22Rv1 (cell line): ENCODE data around the gene KIF6.

Source experiments
- H3K27ac ChIP-seq: fragments of 450-650 bp; 2 replicates; pipeline ENCODE4 v1.5.1; 2017
- ZFX ChIP-seq: fragments of 450-650 bp; IDR thresholded peaks from 2 replicates; pipeline ENCODE4 v1.6.1; 2017; ENCODE audit warnings: antibody characterized with exemption, borderline replicate concordance
- TF ChIP-seq, protein P1 (sequence below): fragments of 450-650 bp; IDR thresholded peaks from 2 replicates; pipeline ENCODE4 v1.5.1; 2017; ENCODE audit warnings: mild to moderate bottlenecking

KIF6 gene

DNA sequence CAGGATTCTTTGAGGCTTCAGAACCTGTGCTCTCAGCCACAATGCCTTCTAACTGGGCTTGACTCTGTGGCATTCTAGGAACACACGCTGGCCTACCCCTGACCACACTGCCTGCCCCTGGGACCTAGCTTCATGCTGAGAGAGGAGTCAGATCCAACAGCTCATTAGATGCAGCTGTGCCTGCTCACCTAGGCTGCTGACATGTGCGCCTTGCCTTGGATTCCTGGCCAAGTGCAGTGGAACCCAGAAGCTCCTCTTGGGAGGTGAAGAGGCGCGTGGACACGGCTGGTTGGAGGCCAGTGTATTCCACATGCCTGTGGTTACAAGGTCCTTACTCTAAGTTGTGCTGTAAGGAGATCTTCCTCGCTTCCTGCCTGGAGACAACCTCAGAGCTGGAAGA is 378.0 kb downstream of the KIF6 start:
- no peak overlapping the region for H3K27ac ChIP-seq
- TF ChIP-seq, protein P1, sequence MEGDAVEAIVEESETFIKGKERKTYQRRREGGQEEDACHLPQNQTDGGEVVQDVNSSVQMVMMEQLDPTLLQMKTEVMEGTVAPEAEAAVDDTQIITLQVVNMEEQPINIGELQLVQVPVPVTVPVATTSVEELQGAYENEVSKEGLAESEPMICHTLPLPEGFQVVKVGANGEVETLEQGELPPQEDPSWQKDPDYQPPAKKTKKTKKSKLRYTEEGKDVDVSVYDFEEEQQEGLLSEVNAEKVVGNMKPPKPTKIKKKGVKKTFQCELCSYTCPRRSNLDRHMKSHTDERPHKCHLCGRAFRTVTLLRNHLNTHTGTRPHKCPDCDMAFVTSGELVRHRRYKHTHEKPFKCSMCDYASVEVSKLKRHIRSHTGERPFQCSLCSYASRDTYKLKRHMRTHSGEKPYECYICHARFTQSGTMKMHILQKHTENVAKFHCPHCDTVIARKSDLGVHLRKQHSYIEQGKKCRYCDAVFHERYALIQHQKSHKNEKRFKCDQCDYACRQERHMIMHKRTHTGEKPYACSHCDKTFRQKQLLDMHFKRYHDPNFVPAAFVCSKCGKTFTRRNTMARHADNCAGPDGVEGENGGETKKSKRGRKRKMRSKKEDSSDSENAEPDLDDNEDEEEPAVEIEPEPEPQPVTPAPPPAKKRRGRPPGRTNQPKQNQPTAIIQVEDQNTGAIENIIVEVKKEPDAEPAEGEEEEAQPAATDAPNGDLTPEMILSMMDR, result no peak

DNA sequence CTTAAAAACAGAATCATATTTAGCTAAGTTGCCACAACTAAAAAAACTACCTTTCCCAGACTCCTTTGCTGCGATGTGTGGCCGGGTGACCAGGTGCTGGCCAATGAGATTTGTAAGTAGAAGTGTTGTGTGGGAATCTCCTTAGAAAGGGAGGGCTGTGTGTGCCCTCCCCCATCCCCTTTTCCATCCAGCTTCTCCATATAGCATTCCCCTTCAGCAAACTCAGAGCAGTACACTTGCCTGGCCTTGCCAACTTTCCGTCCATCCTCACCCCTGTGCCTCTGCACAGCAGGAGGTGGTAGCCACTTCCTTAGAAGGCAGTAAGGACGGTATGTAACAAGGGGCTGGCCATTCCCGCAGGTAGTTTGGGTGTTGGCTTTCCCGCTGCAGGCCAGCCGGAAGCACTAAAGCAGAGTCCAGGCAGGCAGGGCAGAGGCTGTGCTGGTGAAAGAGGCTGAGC is 380.4 kb downstream of the KIF6 start:
- TF ChIP-seq ZFX, result no peak
- TF ChIP-seq, protein P1, result no peak
- H3K27ac ChIP-seq, result no peak overlapping the region

DNA sequence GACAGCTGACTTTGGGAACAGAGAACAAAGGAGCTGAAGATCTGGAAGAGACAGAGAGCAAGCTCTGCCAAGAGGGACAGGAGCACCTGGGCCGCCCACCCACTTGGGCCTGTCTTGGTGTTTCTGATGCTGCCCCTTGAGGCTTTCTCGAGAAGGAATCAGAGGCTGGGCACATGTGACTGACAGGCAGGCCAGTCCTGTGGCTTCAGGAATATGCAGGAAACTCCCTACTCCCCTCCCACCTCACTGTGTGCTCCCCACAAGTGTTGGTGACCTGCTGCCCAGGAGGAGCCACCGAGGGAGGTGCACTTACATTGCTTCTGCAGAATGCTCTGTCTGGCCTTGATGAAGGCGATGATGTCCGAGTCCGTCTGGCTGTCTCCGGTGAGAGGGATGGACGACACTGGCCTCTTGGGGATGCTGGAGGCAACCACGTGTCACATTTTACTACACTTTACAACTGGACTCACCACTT is 381.8 kb downstream of the KIF6 start:
- TF ChIP-seq, protein P1, result no peak
- no peak for TF ChIP-seq ZFX
- H3K27ac ChIP-seq, result no peak overlapping the region

DNA sequence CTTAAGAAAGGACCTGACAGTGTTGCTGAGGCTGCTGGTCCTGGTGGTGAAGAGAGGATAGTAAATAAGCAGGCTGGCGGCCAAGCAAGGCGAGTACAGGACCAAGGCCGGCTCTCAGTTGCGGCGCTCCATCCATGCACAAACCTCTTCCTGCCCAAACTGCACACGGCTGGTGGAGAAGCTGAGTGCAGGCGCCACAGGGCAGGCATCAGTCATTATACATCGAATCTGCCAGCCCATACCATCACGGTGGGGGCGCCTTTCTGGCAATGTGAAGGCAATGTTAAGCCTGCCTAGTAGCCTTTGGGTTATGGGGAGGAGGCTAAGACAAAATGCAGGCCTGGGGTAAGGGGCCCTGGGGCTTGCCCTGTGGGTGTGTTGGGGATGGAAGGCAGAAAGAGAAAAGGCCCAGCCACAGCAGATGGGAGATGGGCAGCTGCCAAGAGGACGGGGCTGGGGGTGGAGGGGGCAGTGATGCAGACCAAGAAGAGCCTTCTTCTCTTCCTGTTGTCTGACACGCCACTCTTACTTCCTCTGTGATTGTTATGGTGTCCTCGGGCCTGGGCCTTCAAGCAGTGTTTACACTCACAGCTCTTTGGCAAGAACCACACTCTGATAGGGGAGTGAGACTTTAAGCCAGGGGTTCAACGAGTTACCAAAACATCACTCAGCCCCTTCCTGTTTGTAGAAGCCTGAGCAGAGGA is 382.4 kb downstream of the KIF6 start:
- no peak overlapping the region for H3K27ac ChIP-seq
- no peak for TF ChIP-seq ZFX
- TF ChIP-seq, protein P1, result no peak

DNA sequence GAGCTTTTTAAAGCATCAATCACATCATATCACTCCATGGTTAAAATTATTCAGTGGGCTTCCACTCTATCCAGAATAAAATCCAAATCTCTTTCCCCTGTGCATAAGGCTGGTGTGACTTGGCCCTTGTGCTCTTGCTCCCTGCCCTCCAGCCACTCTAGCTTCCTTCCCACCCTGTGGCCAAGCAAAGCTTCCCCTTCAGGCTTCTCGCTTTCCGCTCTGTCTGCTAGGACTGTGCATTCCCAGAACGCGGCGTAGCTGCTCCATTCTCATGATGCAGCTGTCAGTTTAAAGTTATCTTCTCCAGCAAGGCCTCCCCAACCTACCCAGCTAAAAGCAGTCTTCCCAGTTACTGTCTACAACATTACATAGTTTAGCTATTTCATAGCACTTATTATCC is 383.3 kb downstream of the KIF6 start:
- TF ChIP-seq, protein P1, result no peak
- no peak for TF ChIP-seq ZFX
- H3K27ac ChIP-seq, result no peak overlapping the region

DNA sequence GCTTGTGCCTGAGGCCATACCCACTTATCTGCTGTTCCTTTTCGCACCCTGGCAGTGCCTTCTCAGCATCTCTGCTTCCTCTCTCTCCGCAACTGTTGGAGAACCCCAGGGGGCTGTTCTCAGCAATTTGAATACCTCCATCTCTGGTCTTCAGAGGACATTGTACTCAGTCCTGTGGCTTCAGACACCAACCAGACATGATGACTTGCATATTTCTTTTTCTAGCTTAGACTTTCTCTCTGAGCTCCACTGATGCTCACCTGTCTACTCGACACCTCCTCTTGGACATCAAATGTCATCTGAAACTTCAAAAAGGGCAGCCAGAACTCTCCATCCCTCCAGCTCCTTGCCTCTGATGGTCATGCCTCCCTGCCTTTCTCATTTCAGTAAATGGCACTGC is 383.9 kb downstream of the KIF6 start:
- no peak overlapping the region for H3K27ac ChIP-seq
- TF ChIP-seq ZFX, result no peak
- TF ChIP-seq, protein P1, result no peak

DNA sequence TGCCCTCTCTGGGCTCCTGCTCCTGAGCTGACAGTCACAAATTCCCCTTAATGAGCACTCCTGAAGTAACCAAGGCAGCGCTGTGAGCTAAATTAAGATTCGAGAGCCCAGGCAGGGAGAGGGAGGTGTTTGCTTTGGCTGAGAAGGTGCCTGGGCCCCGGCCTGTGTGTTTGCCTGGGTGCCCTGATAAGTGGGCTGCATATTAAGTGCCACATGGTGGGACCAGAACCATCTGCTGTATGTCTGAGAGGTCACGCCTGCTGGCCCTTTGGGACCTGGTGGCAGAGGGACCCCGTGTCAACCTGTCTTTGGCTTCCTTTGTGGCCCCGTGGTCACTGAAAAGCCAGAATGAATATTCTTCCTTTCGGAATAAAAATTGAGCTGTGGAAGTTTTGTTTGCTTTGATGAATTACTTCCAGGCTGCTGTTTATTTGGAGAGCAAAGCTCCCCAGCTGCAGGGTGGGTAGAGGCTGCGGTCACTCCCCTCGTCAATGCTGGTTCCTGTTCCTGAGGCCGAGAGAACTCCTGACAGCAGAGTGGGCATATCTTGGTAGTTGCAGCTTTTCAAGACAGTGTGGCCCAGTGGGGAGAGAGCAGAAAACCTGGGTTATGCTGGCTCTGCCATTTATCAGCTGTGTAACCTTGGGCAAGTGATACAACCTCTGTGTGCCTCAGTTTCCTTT is 385.2 kb downstream of the KIF6 start:
- no peak for TF ChIP-seq ZFX
- TF ChIP-seq, protein P1, result no peak

More for the DNA sequence above, 385.2 kb downstream of the KIF6 start:
- no peak overlapping the region for H3K27ac ChIP-seq
